K562 (cell line): ENCODE data around the gene HCFC1R1. TPM values are rescaled to one million over a fixed set of nuclear protein-coding genes. Genes with fewer than 3 reads are reported as not detected.
A peak's percentile ranks its signal among the peaks of the same experiment; 100 is the strongest.

Source experiments
- BCL6 ChIP-seq: fragments of 250-450 bp; sonication (Bioruptor Pico); IDR thresholded peaks from 2 replicates; pipeline ENCODE4 v1.4.0; 2020
- CXXC5 ChIP-seq: fragments of 250-450 bp; sonication (Bioruptor Pico); IDR thresholded peaks from 2 replicates; pipeline ENCODE4 v1.8.0; 2022; ENCODE audit warnings: inconsistent platforms, mild to moderate bottlenecking, moderate library complexity
- E2F8 ChIP-seq: fragments of 450-650 bp; IDR thresholded peaks from 2 replicates; pipeline ENCODE4 v1.7.1; 2018; ENCODE audit warnings: mild to moderate bottlenecking, low read depth; ENCODE audit not compliant: partially characterized antibody
- ETV5 ChIP-seq: sonication (generic); formaldehyde crosslinking; IDR thresholded peaks from 2 replicates; pipeline ENCODE4 v1.4.0; 2020; ENCODE audit warnings: low read depth, mild to moderate bottlenecking, missing genetic modification reagents
- GTF2A2 ChIP-seq: IDR thresholded peaks from 2 replicates; pipeline ENCODE4 v1.6.1; 2016; ENCODE audit warnings: mild to moderate bottlenecking, missing genetic modification characterization, missing compliant biosample characterization
- HDAC6 ChIP-seq: IDR thresholded peaks from 2 replicates; pipeline ENCODE4 v1.6.1; 2012; ENCODE audit warnings: low read depth, mild to moderate bottlenecking, control low read depth, inconsistent platforms, low read length, moderate library complexity
- MAFF ChIP-seq: IDR thresholded peaks from 2 replicates; pipeline ENCODE4 v1.6.1; 2012; ENCODE audit warnings: low read length, improper control_type of control experiment
- MIER1 ChIP-seq: fragments of 450-650 bp; IDR thresholded peaks from 2 replicates; pipeline ENCODE4 v1.6.1; 2016; ENCODE audit warnings: antibody characterized with exemption, mild to moderate bottlenecking, low read depth
- MTA2 ChIP-seq: fragments of 450-650 bp; IDR thresholded peaks from 2 replicates; pipeline ENCODE4 v1.6.1; 2016; ENCODE audit warnings: low read depth
- PHF20 ChIP-seq: fragments of 450-650 bp; IDR thresholded peaks from 2 replicates; pipeline ENCODE4 v1.6.1; 2018; ENCODE audit not compliant: partially characterized antibody
- RB1 ChIP-seq: fragments of 450-650 bp; IDR thresholded peaks from 2 replicates; pipeline ENCODE4 v1.6.1; 2017; ENCODE audit warnings: low read depth, mild to moderate bottlenecking
- SMAD4 ChIP-seq: fragments of 250-450 bp; sonication (Bioruptor Pico); conservative IDR thresholded peaks from 2 replicates; pipeline ENCODE4 v1.8.0; 2021; ENCODE audit warnings: inconsistent platforms, mild to moderate bottlenecking, moderate library complexity
- ZNF133 ChIP-seq: fragments of 250-450 bp; sonication (Bioruptor Pico); IDR thresholded peaks from 2 replicates; pipeline ENCODE4 v1.4.0; 2020; ENCODE audit warnings: mild to moderate bottlenecking
- ZNF140 ChIP-seq: fragments of 250-450 bp; sonication (Bioruptor Pico); IDR thresholded peaks from 2 replicates; pipeline ENCODE4 v1.8.0; 2021; ENCODE audit warnings: moderate library complexity, mild to moderate bottlenecking, inconsistent platforms
- ZNF347 ChIP-seq: fragments of 450-650 bp; formaldehyde crosslinking; IDR thresholded peaks from 2 replicates; pipeline ENCODE4 v1.4.0; 2020; ENCODE audit warnings: low read depth, mild to moderate bottlenecking, moderate library complexity
- polyA plus RNA-seq, 8 experiments: library from polyadenylated mRNA; depleted of rRNA in 4 of 8; stranded (reverse) in 5 of 8; unstranded in 3 of 8; fragments of >200 nt; fragmentation: Nextera tagmentation in 2 of 8; fragmentation: Illumina TruSeq in 1 of 8; extraction: Ambion mirVana in 2 of 8; extraction: Trizol in 1 of 8; gene quantifications; 2 replicates each; pipeline versions ENCODE4 v1.2.1 to v1.2.3, GENCODE V29; 2011 to 2014; ENCODE audit warnings: inconsistent platforms in 1 of 8, missing spikeins in 1 of 8
- total RNA-seq, 7 experiments: library from RNA; depleted of rRNA in 6 of 7; stranded (reverse); fragments of >200 nt in 6 of 7; fragmentation: Illumina TruSeq in 2 of 7; extraction: Trizol in 2 of 7; gene quantifications; 2 replicates each; pipeline versions ENCODE4 v1.2.1 to v1.2.3, GENCODE V29; 2011 to 2021; ENCODE audit warnings: low replicate concordance in 1 of 7
- TF ChIP-seq, protein P1 (sequence below): fragments of 250-450 bp; sonication (Bioruptor Pico); IDR thresholded peaks from 2 replicates; pipeline ENCODE4 v1.5.0; 2021; ENCODE audit warnings: mild to moderate bottlenecking, moderate library complexity

Gene HCFC1R1
- total and polyA plus RNA-seq, 9 of the 15 experiments (the other 6 are each of a cell fraction or from before 2014, with no cell fraction given): 2.2 to 29.0 (median 11.2) TPM

- TF ChIP-seq, protein P1, sequence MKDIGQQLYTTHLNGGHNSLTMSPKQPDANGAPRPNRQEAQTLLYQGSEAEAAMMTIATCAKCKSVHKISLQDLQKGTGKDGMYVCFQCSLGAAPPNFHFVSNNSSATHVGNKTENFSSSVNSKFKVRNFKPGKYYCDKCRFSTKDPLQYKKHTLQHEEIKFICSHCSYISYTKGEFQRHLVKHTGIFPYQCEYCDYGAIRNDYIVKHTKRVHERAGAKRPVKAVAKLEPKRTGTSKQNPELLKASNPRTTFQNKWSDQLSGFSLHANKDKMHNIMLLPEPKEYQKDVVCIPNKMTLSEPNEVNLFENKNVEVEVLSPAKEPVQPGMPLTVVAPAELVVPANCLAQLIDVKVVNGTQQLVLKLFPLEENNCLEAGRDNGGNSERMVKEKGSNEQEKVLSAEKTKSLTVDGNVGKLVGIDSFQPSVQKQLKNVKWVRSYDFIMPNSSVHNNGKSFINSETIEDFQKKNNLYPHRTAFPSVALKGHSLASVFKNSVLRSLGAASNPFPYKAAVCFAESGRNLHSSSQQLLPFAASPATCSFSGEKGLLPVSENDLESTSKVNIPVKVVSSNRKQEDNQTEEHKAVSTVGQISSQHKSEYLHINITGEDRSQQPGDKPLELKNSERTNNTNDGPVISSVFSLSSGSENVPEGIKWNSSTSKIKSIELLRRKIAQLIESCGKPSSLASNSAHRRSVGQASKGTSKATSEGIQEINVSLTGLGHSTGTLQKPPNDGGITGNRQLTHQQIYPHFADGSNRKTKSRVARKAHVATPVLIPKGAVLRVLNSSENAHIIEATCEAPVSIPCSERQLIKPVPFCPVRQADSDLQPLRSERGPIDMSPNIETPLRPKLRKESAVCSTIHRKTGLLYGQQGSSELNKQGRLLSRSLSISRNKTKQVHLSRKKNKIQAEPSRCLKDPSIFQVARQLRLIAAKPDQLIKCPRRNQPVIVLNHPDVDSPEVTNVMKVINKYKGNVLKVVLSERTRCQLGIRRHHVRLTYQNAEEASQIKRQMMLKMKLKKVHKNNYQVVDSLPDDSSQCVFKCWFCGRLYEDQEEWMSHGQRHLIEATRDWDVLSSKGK (CRISPR knock-in tag): no peak
- TF ChIP-seq MIER1 (no peak), MTA2 (no peak), RB1 (peak; percentile 8; the same call in 1 of the 2 replicates), ZNF133 (CRISPR knock-in tag) (no peak), ZNF347 (CRISPR knock-in tag) (no peak), ZNF140 (no peak), HDAC6 (no peak), ETV5 (CRISPR knock-in tag) (no peak), SMAD4 (CRISPR knock-in tag) (peak; percentile 58), PHF20 (no peak), CXXC5 (peak; percentile 36), MAFF (no peak), GTF2A2 (no peak), E2F8 (peak; percentile 24), BCL6 (CRISPR knock-in tag) (no peak)
These were observed 18.9 kb downstream of the HCFC1R1 start (continued) for GRCh38 chr16:3004781-3005284.
